Measurements from ENCODE around the gene GET3. TPM values are rescaled to one million over a fixed set of nuclear protein-coding genes. Genes with fewer than 3 reads are reported as not detected.

The GET3 gene
- total and polyA plus RNA-seq, 2 of the 4 experiments (the other 2 are of a cell fraction), result 129 to 152 TPM

GRCh38 chr19:12793290-12794195, 56.2 kb downstream of the GET3 start (continued):
- 0 out of 2 replicates have a peak, but pooled peaks have one; percentile 35 for TF ChIP-seq NFE2L2 (IDR thresholded peaks at IDR 0.05; ENCODE audit: low read depth, low read length)
- TF ChIP-seq MAZ (IDR thresholded peaks at IDR 0.05; ENCODE audit: borderline replicate concordance, low read depth, low read length), result peak; percentile 85
- no peak for TF ChIP-seq SMC3 (IDR thresholded peaks at IDR 0.05; ENCODE audit: low read depth, low read length)
